Neural cell (in vitro differentiated cells): ENCODE results near the gene SPATA33.
"Not testable (repeated sequence)": the region's sequence is repeated elsewhere in the genome, so short reads cannot be mapped to it uniquely, and the experiment has no call there.

Experiments used
- EP300 ChIP-seq: fragments of 450-650 bp; conservative IDR thresholded peaks from 2 replicates; pipeline ENCODE4 v1.6.1; 2014; ENCODE audit warnings: antibody characterized with exemption, mild to moderate bottlenecking, moderate library complexity; ENCODE audit not compliant: poor library complexity, severe bottlenecking
- EZH2 ChIP-seq: fragments of 200-600, 300-800 bp; shearing (Covaris generic), sonication (generic); IDR thresholded peaks from 2 replicates; pipeline ENCODE4 v1.6.1; 2014; ENCODE audit warnings: antibody characterized with exemption, low read length, borderline replicate concordance, mild to moderate bottlenecking; ENCODE audit not compliant: insufficient read depth, poor library complexity, severe bottlenecking
- MXI1 ChIP-seq: fragments of 450-650 bp; conservative IDR thresholded peaks from 2 replicates; pipeline ENCODE4 v1.6.1; 2014; ENCODE audit warnings: antibody characterized with exemption, mild to moderate bottlenecking; ENCODE audit not compliant: poor library complexity, severe bottlenecking
- POLR2AphosphoS5 ChIP-seq: IDR thresholded peaks from 2 replicates; pipeline ENCODE4 v1.6.1; 2012
- RAD21 ChIP-seq: fragments of 450-650 bp; conservative IDR thresholded peaks from 2 replicates; pipeline ENCODE4 v1.6.1; 2014; ENCODE audit warnings: antibody characterized with exemption, mild to moderate bottlenecking, moderate library complexity
- SMC3 ChIP-seq: fragments of 450-650 bp; conservative IDR thresholded peaks from 2 replicates; pipeline ENCODE4 v1.6.1; 2014; ENCODE audit warnings: antibody characterized with exemption, mild to moderate bottlenecking, moderate library complexity; ENCODE audit not compliant: poor library complexity
- TAF1 ChIP-seq: IDR thresholded peaks from 2 replicates; pipeline ENCODE4 v1.6.1; 2012; ENCODE audit warnings: low read depth
- TF ChIP-seq, protein P1 (sequence below): fragments of 450-650 bp; IDR thresholded peaks from 2 replicates; pipeline ENCODE4 v1.5.1; 2014; ENCODE audit warnings: antibody characterized with exemption, mild to moderate bottlenecking, moderate library complexity; ENCODE audit not compliant: poor library complexity, severe bottlenecking
- TF ChIP-seq, protein P2 (sequence below): IDR thresholded peaks from 2 replicates; pipeline ENCODE4 v1.6.1; 2012; ENCODE audit warnings: borderline replicate concordance

DNA sequence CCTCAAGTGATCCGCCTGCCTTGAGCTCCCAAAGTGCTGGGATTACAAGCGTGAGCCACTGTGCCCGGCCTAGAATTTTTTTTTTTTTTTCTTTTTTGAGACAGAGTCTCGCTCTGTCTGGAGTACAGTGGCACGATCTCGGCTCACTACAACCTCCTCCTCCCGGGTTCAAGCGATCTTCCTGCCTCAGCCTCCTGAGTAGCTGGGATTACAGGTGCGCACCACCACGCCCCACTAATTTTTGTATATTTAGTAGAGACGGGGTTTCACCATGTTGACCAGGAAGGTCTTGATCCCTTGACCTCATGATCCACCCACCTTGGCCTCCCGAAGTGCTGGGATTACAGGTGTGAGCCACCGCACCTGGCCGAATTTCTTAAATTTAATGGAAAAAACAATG lies 41.1 kb downstream of the SPATA33 start:
- TF ChIP-seq, protein P1, sequence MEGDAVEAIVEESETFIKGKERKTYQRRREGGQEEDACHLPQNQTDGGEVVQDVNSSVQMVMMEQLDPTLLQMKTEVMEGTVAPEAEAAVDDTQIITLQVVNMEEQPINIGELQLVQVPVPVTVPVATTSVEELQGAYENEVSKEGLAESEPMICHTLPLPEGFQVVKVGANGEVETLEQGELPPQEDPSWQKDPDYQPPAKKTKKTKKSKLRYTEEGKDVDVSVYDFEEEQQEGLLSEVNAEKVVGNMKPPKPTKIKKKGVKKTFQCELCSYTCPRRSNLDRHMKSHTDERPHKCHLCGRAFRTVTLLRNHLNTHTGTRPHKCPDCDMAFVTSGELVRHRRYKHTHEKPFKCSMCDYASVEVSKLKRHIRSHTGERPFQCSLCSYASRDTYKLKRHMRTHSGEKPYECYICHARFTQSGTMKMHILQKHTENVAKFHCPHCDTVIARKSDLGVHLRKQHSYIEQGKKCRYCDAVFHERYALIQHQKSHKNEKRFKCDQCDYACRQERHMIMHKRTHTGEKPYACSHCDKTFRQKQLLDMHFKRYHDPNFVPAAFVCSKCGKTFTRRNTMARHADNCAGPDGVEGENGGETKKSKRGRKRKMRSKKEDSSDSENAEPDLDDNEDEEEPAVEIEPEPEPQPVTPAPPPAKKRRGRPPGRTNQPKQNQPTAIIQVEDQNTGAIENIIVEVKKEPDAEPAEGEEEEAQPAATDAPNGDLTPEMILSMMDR = not testable (repeated sequence)
- not testable (repeated sequence) for TF ChIP-seq TAF1, EP300, EZH2, RAD21, MXI1, SMC3, POLR2AphosphoS5
- TF ChIP-seq, protein P2, sequence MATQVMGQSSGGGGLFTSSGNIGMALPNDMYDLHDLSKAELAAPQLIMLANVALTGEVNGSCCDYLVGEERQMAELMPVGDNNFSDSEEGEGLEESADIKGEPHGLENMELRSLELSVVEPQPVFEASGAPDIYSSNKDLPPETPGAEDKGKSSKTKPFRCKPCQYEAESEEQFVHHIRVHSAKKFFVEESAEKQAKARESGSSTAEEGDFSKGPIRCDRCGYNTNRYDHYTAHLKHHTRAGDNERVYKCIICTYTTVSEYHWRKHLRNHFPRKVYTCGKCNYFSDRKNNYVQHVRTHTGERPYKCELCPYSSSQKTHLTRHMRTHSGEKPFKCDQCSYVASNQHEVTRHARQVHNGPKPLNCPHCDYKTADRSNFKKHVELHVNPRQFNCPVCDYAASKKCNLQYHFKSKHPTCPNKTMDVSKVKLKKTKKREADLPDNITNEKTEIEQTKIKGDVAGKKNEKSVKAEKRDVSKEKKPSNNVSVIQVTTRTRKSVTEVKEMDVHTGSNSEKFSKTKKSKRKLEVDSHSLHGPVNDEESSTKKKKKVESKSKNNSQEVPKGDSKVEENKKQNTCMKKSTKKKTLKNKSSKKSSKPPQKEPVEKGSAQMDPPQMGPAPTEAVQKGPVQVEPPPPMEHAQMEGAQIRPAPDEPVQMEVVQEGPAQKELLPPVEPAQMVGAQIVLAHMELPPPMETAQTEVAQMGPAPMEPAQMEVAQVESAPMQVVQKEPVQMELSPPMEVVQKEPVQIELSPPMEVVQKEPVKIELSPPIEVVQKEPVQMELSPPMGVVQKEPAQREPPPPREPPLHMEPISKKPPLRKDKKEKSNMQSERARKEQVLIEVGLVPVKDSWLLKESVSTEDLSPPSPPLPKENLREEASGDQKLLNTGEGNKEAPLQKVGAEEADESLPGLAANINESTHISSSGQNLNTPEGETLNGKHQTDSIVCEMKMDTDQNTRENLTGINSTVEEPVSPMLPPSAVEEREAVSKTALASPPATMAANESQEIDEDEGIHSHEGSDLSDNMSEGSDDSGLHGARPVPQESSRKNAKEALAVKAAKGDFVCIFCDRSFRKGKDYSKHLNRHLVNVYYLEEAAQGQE = not testable (repeated sequence)
